Subcutaneous abdominal adipose tissue (tissue), 5 donors: ENCODE data around the gene MEIOB.
"Not testable (repeated sequence)": the region's sequence is repeated elsewhere in the genome, so short reads cannot be mapped to it uniquely, and the experiment has no call there.

Experiments
- H3K27ac ChIP-seq: one replicate; pipeline ENCODE4 v1.7.0; 2013; ENCODE audit warnings: low read depth, mild to moderate bottlenecking, inconsistent platforms, low read length, moderate library complexity
- H3K27me3 ChIP-seq, 5 donors: one replicate each; pipeline ENCODE4 v1.7.0; 2013; ENCODE audit warnings: low read length in 5 of 5, inconsistent platforms in 1 of 5; ENCODE audit not compliant: control insufficient read depth in 5 of 5, insufficient read depth in 4 of 5
- H3K36me3 ChIP-seq, 5 donors: one replicate each; pipeline ENCODE4 v1.7.0; 2013; ENCODE audit warnings: low read length in 5 of 5; ENCODE audit not compliant: control insufficient read depth in 5 of 5, insufficient read depth in 5 of 5
- H3K4me1 ChIP-seq, 5 donors: one replicate each; pipeline ENCODE4 v1.7.0; 2013; ENCODE audit warnings: low read length in 5 of 5, mild to moderate bottlenecking in 3 of 5, moderate library complexity in 1 of 5; ENCODE audit not compliant: control insufficient read depth in 5 of 5, insufficient read depth in 5 of 5
- H3K4me3 ChIP-seq, 5 donors: one replicate each; pipeline ENCODE4 v1.7.0; 2013; ENCODE audit warnings: low read length in 5 of 5, low read depth in 1 of 5
- H3K9ac ChIP-seq, 5 donors: one replicate each; pipeline ENCODE4 v1.7.0; 2013; ENCODE audit warnings: low read length in 5 of 5, mild to moderate bottlenecking in 4 of 5, moderate library complexity in 3 of 5
- H3K9me3 ChIP-seq, 5 donors: one replicate each; pipeline ENCODE4 v1.7.0; 2013; ENCODE audit warnings: low read length in 5 of 5; ENCODE audit not compliant: control insufficient read depth in 5 of 5
- donor health status: healthy.
- donor health status: healthy.
- donor health status: healthy.
- donor health status: healthy.
- donor health status: healthy.

MEIOB gene

DNA sequence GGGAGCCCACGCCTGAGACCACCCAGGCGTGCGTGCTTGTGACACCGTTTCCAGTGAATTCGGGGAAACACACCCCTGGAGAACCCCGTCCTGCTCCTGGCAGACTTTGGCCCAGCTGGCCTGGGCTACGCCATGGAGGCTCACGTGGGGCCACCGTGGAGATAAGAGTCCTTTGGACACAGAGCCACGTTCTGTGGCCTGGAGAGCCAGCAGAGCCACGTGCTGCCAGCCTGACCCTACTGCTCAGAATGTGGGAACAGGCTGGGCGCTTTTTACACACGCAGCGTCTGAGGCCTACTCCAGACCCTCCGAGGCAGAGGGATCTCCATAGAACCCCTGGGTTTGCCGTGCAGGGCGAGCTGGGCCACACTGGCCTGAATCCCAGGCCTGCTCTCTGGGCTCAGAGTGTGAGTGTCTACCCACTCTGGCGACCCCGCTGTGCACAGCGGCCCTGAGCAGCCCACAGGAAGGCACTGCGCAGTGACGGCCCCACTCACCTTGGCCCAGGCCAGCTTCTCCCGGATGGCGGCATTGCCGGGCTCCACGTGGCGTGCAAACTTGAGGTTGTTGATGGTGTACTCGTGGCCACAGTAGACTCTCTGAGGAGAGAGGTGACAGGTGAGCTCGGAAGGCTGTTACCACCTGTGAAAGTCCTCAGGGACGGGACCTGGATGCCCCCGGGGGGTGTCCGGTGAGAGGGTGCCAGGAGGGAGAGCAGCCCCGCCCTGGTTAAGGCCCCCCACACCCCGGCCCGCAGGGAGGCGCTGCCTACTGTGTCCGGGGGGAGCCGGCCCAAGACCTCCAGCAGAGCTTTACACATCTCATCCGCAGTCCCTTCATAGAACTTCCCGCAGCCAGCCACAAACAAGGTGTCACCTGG is 55.3 kb downstream of the MEIOB start:
- peaks cover 0 to 76% (median 67%) of the 10 kb centered on the region in 5 donors for H3K36me3 ChIP-seq
- no peak overlapping the region for H3K4me3 ChIP-seq
- no peak overlapping the region for H3K9ac ChIP-seq
- no peak overlapping the region for H3K27ac ChIP-seq
- no peaks in the 10 kb centered on the region for H3K27me3 ChIP-seq
- no peaks in the 10 kb centered on the region for H3K9me3 ChIP-seq
- no peaks in the 10 kb centered on the region for H3K4me1 ChIP-seq

DNA sequence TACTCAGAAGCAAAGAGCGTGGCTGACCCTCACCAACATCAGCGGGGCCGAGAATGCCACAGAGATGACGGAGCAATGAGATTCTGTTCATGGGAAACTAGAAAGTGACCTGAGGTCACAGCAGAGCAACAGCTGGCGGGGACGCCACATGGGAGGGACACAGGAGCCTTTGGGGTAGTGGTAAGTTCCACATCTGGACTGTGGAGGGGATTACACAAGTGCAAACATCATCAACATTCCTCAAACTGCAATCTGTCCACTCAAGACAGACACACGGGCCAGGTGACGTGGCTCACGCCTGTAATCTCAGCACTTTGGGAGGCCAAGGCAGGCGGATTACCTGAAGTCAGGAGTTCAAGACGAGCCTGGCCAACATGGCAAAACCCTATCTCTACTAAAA is 56.5 kb downstream of the MEIOB start:
- peaks cover 0 to 71% (median 58%) of the 10 kb centered on the region in 5 donors for H3K36me3 ChIP-seq

DNA sequence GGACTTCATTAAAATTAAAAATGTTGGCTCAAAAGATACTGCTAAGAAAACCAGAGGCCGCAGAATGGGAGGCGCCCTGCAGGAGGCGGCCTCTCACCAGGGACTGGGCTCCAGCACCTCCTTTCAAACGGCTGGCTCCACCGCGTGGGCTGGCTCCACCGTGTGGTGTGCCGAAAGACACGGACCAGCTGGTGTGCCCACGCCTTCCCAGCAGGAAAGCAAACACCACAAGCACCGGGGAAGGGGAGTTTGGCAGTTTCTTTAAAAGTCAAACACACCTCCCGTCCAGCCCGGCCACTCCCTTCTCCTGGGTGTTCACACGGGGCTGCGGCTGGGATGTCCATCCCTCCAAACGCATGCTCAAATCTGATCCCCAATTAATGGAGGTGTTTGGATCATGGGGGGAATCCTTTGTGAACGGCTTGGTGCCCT is 59.2 kb downstream of the MEIOB start:
- H3K27ac ChIP-seq: no peak overlapping the region

More for the DNA sequence above, 56.5 kb downstream of the MEIOB start:
- Histone ChIP-seq H3K27ac (no peak overlapping the region), H3K4me1 (no peaks in the 10 kb centered on the region), H3K4me3 (no peak overlapping the region), H3K27me3 (no peaks in the 10 kb centered on the region), H3K9ac (no peak overlapping the region), H3K9me3 (no peaks in the 10 kb centered on the region)

DNA sequence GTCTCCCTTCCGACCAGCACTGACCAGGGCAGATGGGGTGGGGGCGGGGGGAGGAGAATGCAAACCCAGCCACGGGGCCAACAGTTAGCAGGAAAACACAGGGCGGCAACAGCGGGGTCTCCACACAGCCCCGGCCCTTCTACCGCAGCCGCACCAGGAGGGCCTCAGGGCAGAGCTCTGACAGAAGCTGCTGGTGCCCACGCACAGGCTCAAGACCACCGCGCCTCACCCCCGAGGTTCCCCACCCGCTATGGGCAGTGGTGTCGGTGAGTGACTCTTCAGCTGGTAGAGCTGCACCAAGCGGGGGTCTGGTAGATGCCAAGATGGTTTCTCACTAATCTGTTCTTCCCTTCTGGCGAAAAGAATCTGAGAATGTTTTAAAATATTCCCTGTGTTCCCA is 61.4 kb downstream of the MEIOB start:
- H3K36me3 ChIP-seq: peaks cover 0 to 62% (median 46%) of the 10 kb centered on the region in 5 donors
- no peak overlapping the region for H3K4me3 ChIP-seq
- no peak overlapping the region for H3K9ac ChIP-seq
- no peaks in the 10 kb centered on the region for H3K4me1 ChIP-seq
- no peak overlapping the region for H3K27ac ChIP-seq
- H3K9me3 ChIP-seq: no peaks in the 10 kb centered on the region
- H3K27me3 ChIP-seq: no peaks in the 10 kb centered on the region

More for the DNA sequence above, 59.2 kb downstream of the MEIOB start:
- H3K9me3 ChIP-seq: no peaks in the 10 kb centered on the region
- H3K27me3 ChIP-seq: no peaks in the 10 kb centered on the region
- H3K4me1 ChIP-seq: no peaks in the 10 kb centered on the region
- no peak overlapping the region for H3K4me3 ChIP-seq
- peaks cover 0 to 68% (median 57%) of the 10 kb centered on the region in 5 donors for H3K36me3 ChIP-seq
- no peak overlapping the region for H3K9ac ChIP-seq

DNA sequence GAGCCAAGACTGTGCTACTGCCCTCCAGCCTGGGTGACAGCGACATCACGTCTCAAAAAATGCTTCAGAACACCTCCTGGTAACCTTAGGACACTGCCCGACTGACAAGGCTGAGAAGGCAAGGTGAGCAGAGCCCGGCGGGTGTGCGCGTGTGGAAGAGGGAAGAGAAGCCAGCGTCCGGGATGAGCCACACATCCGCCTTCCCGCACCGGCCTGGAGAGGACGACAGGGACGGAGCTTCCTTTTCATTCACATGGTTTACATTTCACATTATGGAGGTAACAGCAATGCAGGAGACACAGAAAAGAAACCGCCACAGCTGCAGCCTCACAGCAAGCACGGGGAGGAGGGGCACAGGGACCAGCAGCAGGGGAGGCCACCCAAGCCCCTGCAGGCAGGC is 61.9 kb downstream of the MEIOB start:
- Histone ChIP-seq H3K9ac (no peak overlapping the region), H3K9me3 (no peaks in the 10 kb centered on the region), H3K36me3 (peaks cover 0 to 59% (median 42%) of the 10 kb centered on the region in 5 donors), H3K4me1 (no peaks in the 10 kb centered on the region), H3K27ac (no peak overlapping the region), H3K27me3 (no peaks in the 10 kb centered on the region), H3K4me3 (no peak overlapping the region)

DNA sequence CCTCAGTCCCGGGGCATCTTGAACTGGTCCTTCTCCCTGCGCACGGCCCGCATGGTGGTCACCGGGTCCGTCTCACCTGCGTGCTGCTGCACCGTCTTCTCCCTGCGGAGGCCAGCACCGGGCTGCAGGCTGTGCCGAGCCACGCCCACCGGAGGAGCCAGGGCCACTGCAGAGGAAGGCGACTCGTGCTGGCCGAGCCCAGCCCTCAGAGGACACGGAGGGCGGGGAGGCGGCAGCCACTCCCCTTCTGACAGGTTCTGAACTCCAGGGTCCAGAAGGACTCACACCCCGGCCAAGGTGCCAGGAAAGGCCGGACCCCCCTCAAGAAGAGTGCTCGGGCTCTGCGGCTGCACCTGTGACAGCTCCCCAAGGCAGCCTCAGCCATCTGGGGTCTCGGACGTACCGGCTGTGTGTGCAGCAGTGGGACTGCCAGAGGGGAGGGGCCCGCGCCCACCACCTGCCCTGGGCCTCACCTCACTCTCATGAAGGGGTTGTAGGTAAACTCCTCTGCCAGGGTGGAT is 62.6 kb downstream of the MEIOB start:
- H3K27me3 ChIP-seq: no peaks in the 10 kb centered on the region
- no peak overlapping the region for H3K27ac ChIP-seq
- no peak overlapping the region for H3K9ac ChIP-seq
- no peaks in the 10 kb centered on the region for H3K4me1 ChIP-seq
- no peaks in the 10 kb centered on the region for H3K9me3 ChIP-seq
- peaks cover 0 to 58% (median 41%) of the 10 kb centered on the region in 5 donors for H3K36me3 ChIP-seq
- H3K4me3 ChIP-seq: no peak overlapping the region

DNA sequence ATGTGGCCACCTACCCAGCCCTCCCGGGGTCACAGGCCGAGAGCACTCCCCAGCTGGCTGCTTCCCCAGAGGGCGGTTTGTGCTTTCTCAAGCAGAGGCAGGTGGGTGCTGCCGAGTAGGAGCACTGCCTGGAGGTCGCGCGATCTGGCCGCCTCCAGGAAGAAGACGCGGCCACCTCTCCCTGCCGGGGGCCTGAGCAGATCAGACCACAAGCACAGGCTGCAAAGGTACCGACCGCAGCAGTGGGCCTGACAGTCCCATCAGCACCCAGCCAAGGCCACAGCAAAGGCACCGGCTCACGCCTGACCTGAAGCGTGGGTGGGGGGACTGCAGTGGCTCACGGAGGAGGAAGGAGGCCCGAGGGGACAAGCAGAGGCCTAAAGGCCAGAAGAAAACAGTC is 63.3 kb downstream of the MEIOB start:
- Histone ChIP-seq H3K4me3 (no peak overlapping the region), H3K27ac (no peak overlapping the region), H3K36me3 (peaks cover 0 to 58% (median 36%) of the 10 kb centered on the region in 5 donors), H3K4me1 (no peaks in the 10 kb centered on the region), H3K9me3 (no peaks in the 10 kb centered on the region), H3K9ac (no peak overlapping the region), H3K27me3 (no peaks in the 10 kb centered on the region)

DNA sequence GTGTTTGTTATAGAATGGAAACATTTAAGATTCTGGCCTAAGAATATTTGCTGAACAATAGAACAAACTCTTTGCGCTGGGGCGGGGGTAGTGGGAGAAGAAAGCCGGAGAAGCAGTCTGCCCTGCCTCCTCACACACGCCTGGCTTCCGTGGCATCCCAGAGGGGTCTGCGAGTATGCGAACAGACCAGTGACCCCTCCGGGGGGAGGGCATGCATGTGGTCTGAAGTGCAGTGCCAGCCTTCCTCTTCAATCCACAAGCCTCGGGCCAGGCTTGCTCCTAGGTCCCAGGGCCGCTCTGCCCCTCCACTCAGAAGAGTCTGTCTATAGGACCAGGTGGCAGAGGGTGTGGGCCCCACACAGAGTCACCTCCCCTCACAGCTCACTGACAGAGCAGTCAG is 64.3 kb downstream of the MEIOB start:
- Histone ChIP-seq H3K9me3 (no peaks in the 10 kb centered on the region), H3K4me1 (no peaks in the 10 kb centered on the region), H3K9ac (no peak overlapping the region), H3K4me3 (no peak overlapping the region), H3K27me3 (no peaks in the 10 kb centered on the region), H3K27ac (no peak overlapping the region), H3K36me3 (peaks cover 0 to 51% (median 36%) of the 10 kb centered on the region in 5 donors)

DNA sequence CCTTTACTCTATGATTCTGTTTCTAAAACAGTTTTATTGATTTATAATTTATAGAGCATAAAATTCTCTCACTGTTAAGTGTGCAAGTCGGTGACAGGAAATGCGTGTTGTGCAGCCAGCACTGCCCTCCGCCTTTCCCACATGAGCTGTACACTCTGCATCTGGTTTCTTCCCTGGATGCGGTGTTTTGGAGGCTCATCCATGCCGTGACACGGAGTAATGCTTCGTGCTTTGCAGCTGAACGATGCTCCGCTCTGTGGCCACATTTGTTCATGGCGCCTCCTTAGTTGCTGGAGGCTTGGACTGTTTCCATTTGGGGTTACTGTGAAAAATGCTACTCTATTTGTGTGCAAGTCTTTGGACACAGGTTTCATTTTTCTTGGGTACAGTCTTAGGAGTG is 71.3 kb downstream of the MEIOB start:
- Histone ChIP-seq H3K36me3 (peaks cover 0 to 9% (median 2%) of the 10 kb centered on the region in 5 donors), H3K4me1 (no peaks in the 10 kb centered on the region), H3K4me3 (no peak overlapping the region), H3K27me3 (no peaks in the 10 kb centered on the region), H3K27ac (no peak overlapping the region), H3K9me3 (peaks cover 0 to 5% (median 4%) of the 10 kb centered on the region in 5 donors), H3K9ac (no peak overlapping the region)

DNA sequence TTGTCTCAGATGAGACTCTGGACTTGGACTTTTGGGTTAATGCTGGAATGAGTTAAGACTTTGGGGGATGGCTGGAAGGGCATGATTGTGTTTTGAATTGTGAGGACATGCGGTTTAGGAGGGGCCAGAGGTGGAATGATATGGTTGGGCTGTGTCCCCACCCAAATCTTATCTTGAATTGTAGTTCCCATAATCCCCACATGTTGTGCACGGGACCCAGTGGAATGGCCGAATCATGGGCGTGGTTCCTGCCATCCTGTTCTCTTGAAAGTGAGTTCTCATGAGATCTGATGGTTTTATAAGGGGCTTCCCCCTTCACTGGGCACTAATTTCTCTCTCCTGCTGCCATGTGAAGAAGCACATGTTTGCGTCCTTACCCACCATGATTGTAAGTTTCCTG is 72.7 kb downstream of the MEIOB start:
- H3K9me3 ChIP-seq, H3K4me3 ChIP-seq, H3K27ac ChIP-seq, H3K36me3 ChIP-seq, H3K4me1 ChIP-seq, H3K27me3 ChIP-seq, H3K9ac ChIP-seq: not testable (repeated sequence)
